ENCODE data around the gene C19orf38.
"Not testable (repeated sequence)": the region's sequence is repeated elsewhere in the genome, so short reads cannot be mapped to it uniquely, and the experiment has no call there.

C19orf38 gene

GRCh38 chr19:10852098-10852800, 4.0 kb downstream of the C19orf38 start:
- no peak for DNase-seq

DNA sequence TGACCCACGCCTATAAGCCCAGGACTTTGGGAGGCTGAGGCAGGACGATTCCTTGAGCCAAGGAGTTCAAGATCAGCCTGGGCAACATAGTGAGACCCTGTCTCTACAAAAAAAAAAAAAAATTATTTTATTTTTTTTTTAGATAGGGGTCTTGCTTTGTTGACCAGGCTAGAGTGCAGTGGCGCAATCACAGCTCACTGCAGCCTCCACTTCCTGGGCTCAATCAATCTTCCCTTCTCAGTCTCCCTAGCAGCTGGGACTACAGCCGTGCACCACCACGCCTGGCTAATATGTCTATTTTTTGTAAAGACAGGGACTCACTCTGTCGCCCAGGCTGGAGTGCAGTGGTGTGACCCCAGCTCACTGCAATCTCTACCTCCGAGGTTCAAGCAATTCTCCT, 4.7 kb downstream of the C19orf38 start:
- no peak for DNase-seq

DNA sequence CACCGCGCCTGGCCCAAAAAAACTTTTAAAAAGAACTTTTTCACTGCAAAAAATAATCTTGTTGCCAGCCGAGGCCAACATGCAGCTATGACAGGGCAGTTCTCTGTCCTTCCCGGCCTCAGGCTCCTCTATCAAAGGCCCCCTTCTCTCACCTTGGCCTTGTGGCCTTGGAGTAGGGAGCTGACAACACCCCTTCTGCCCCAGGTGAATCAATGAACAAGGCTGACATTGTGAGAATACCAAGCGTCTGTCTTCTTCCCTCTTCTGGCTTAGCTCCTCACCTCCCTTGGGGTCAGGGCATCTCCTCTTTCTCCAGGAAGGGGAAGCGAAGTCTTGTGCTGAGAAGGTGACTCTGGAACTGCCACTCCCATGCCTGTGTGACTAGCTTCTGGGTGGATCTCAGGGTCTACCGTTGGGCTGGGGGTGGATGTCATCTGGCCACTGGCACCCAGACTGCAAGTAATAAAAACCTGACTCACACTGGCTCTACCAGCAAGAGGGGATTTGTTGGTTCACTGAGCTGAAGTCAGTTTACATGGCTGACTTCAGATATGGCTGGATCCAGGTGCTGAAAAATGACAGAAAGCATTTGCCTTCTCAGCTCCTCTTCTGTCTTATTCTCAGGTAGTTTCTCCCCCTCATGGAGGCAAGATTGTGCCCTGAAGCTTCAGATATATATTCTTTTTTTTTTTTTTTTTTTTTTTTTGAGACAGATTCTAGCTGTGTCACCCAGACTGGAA, 6.3 kb downstream of the C19orf38 start:
- no peak for DNase-seq

DNA sequence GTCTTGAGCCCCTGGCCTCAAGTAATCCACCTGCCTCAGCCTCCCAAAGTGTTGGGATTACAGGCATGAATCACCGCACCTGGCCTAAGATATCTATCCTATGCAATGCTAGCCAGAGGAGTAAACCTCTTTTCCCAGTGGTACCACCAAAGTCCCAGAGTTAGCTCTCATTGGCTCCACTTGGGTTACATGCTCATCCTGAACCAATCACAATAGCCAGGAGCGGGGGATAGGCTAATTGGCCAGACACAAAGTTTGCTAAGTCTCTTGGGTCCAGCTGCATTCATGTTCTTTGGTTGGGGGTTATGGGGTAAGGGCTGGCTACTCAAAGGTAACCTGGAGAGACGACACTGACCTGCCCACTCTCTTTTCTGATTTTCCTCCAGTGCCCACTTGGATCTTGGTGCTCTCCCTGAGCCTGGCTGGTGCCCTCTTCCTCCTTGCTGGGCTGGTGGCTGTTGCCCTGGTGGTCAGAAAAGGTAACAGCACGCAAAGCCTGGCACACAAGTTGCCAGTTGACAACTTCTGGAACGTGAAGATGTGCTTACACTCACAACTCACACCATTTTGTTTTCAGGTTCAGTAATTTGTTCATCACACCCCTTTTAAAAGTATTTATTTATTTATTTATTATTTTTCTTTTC, 7.8 kb downstream of the C19orf38 start:
- DNase-seq: peak in 1 of 5 donors; percentile 39

- not testable (repeated sequence) for DNase-seq
Measured at GRCh38 chr19:10856899-10857298, 8.7 kb downstream of the C19orf38 start.

DNA sequence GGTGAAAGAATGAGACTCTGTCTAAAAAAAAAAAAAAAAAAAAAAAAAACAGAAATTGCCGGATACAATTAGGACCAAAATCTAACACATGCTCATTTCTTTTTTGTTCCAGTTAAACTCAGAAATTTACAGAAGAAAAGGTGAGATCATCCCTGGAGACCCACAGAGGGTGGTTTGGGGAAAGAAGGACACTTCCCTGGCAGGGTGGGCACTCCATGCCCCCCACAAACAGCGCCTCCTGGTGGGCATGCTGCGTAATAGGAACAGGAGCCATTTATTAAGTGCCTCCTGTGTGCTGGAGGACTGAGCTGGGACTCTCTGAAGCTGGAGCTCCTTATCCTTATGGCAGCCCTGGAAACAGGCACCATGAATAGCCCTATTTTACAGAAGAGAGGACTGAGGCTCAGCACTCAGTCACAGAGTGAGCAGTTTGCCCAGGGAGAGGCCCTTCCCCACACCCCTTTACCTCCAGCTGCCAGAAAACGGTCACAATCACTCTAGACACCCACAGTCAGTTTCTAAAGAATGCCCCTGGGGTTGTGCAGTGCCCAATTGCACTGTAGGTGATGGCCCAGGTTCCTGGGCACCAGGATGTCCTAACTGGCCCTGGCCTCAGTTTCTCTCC, 10.1 kb downstream of the C19orf38 start:
- DNase-seq: no peak

DNA sequence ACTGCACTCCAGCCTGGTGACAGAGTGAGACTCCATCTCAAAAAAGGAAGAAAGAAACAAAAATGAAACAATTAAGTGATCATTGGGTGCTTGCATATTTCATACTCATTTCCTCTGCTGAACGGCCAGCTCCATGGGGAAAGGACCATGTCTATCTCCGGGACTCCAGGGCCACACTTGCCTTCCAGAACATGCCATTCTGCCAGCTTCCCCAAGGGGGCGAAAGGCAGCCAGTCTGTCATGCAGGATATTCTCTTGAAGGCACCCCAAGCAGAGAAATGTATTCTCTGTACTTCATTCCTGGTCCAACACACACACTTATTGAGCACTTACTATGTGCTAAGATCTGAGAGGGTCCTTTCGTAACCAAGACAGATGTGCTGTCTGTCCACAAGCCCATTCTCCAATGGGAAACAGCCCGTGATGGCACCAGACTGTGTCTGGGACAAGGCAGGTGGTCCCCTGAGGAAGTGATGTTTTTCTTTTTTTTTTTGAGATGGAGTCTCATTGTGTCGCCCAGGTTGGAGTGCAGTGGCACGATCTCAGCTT, 13.0 kb downstream of the C19orf38 start:
- DNase-seq: peak in 1 of 5 donors; percentile 17

DNA sequence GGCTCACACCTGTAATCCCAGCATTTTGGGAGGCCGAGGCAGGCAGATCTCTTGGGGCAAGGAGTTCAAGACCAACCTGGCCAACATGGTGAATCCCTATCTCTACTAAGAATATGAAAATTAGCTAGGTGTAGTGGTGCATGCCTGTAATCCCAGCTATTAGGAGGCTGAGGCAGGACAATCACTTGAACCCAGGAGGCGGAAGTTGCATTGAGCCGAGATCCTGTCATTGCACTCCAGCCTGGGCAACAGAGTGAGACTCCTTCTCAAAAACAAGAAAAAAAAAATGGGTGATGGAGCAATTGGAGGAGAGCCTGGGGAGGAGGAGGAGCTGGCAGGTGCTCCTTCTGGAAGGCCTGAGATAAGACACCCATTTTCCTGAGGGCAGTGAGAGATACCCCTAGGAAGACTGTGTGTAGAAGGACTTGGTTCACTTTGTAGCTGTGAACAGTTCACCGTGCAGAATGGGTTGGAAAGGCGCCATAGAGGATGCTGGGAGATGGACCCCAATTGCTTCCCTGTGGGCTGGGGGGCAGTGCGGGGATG, 14.4 kb downstream of the C19orf38 start:
- no peak for DNase-seq

DNA sequence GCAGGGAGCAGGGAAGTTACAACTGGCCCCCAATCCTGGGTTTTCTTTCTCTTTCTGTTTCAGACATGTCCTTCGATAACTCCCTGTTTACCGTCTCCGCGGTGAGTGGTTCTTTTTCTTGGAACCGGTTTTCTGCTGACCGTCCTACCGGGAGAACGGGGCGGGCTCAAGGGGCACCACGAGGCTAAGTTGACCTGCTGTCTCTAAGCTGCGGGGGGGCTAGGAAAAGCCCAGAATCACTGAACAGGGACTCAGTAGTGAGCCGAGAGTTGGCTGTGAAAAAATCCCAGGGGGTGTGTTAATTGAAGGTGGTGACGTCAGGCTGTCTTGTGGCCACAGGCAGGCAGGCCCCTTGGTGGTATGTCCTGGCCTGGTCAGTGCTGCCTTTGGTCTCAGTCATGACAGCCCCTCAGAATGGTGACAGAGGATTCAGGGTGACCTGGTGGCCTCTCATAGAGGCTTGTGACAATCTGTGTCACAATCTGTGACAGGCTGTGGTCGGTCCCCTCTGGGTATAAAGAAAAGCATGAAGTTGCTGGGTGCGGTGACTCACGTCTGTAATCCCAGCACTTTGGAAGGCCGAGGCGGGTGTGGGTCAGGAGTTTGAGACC, 15.0 kb downstream of the C19orf38 start:
- no peak for DNase-seq

DNA sequence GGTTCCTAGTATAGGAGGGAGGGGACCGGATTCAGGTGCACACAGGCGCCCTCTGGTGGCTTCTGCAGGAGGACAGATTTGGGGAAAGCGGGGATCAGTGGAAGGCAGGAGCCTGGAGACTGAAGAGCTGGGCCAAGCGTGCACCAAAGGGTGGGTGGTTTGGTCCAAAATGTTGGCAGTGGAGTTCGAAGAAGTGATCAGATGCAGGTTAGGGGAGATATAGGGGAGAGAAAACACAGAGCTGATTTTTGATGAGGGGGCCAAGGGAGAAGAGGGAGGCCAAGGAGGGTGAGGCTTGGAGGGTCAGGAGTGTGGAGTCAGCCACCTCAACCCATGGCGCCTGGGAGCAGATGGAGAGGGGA, 16.3 kb downstream of the C19orf38 start:
- peak; percentile 56 to 78 (median 70) for DNase-seq

DNA sequence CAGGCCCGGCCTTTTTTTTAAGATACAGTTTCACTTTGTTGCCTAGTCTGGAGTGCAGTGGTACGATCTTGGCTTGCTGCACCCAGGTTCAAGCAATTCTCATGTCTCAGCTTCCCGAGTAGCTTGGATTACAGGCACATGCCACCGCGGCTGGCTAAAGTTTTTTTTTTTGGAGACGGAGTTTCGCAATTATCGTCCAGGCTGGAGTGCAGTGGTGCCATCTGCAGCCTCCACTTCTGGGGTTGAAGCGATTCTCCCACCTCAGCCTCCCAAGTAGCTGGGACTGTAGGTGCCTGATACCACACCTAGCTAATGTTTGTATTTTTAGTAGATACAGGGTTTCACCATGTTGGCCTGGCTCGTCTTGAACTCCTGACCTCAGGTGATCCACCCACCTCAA, 18.3 kb downstream of the C19orf38 start:
- no peak for DNase-seq

- DNase-seq: no peak
Measured at GRCh38 chr19:10868872-10869547, 20.8 kb downstream of the C19orf38 start.

DNA sequence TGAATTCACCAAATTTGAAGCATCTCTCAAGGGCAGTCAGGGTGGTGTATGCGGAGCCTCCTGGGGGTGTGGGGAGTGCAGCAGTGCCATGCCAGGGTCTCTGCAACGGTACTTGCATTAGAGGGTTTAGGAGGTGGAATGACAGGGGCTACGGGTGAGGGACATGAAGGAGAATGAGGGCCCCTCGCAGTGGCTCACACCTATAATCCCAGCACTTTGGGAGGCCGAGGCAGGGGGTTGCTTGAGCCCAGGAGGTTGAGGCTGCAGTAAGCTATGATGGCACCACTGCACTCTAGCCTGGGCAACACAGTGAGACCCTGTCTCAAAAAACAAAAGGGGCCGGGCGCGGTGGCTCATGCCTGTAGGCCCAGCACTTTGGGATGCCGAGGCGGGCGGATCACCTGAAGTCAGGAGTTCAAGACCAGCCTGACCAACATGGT, 21.7 kb downstream of the C19orf38 start:
- DNase-seq: not testable (repeated sequence)

GRCh38 chr19:10870501-10870954, 22.3 kb downstream of the C19orf38 start:
- no peak for DNase-seq

GRCh38 chr19:10870955-10871603, 22.9 kb downstream of the C19orf38 start, which contains the start of gene CARM1:
Gene CARM1 (plus strand): TSS chr19:10871553. CDS start chr19:10871703, 150 bp downstream.
- DNase-seq: peak; percentile 98 to 100 (median 99)

DNA sequence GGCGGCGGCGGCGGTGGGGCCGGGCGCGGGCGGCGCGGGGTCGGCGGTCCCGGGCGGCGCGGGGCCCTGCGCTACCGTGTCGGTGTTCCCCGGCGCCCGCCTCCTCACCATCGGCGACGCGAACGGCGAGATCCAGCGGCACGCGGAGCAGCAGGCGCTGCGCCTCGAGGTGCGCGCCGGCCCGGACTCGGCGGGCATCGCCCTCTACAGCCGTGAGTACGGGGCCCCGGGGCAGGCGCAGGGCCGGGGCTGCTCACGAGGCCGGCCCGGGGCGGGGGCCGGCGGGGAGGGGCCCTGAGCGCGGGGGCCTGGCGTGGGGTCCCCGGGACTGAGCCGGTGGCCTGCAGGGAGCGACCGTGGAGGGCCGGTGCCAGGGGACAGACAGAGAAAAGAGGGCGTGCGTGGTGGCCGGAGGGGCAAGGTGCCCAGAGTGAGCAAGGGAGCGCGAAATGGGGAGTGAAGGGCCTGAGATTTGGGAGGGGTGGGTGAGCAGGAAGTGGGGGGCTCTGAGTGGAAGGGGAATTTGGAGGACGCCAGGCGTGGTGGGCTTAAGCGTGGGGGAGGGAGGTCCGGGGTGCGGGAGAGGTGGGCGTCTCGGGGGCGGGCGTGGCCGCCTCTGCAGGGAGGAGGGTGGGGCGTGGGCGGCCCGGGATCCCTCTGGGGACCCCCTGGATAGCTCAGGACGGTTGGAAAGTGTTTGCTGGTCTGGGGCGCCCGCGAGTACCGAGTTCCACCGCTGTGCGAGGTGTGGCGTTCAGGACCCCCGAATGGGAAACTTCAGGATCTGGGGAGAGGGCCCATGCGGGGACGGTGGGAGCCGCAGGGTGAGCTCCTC, 23.7 kb downstream of the C19orf38 start:
- DNase-seq: peak in 3 of 5 donors; percentile 11 to 35 (median 33)

DNA sequence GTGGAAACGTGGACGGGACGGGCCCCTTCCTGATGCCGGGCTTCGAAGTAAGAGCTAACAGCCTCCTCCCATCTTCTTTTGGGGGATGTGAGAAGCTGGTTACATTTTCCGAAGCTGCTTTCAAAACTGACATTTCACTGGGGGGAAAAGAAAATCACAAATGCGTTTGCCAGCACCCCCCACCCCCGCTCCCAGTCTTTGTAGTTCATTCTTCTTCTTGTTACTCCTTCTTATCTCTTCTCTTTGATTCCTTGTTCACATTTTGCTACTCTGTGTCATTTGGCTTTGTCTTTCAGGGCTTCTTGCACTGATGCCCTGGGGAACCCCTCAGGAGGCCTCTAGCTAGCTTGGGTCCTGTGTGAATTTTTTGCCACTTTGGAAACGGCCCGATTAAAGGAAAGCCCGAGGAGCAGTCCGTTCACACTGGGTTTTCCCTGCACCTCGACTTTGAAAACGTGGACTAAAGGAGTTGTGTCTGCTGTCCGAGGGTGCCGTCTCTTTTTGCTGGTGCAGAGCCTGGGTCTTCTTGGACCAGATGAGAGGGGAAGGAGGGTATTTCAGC, 24.4 kb downstream of the C19orf38 start:
- no peak for DNase-seq

- DNase-seq: no peak
Measured at GRCh38 chr19:10874024-10874423, 25.8 kb downstream of the C19orf38 start.

DNA sequence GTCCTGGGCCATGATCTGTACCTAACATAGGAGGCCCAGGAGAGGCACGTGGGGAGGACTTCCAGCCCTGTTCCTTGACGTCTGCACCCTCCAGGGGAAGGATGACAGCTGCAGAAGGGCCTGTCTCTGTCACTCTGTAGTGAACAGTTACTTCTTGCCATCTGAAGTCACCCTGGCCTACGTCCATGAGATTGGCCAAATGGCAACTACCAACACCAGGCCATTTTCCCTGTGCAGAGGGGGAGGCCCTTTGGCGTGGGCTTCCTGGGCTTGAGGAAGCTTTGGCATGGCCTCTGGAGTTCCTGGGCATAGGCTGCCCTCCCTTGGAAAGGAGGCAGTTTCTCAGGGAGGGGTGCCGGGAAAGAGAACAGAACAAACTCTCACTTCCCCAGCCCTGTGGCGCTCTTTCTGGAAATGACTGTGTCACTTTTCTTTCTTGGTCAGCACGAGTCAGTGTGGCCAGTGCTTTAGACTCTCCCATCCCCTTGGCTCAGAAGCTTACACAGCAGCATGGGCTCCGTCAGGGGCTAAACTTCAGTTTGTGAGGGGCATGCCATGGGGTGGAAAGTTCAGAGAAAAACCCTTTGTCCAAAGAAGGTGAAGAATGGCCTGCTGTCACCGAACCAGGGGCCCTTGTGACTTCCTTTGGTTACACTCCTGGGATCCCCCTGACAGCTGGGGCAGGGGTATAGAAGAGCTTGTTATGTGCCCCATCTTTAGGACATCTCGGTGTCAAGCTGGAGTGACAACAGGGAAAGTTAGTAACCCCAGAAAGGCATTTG, 28.4 kb downstream of the C19orf38 start:
- DNase-seq: no peak

All from T-helper 1 cell (primary cell).